ENCODE data around the gene GSAP.

DNA sequence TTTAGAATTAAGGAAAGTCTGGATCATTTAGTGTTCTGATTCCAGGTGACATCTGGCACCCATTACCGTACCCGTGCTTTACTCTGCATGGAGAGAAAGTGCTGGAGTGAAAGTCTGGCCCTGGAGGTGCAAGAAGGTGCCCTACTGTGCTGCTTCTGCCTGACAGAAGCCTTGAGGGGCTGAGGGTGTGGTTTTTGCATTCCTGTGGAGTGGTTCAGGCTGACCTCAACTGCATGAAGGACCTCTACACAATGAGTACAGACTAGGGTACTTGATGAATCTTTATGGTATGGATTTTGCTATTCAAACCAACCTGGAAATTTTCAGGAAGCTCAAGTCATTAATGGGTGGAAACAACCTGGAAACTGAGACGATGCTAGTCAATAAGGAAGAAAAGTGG is 45.1 kb upstream of the GSAP start:
- TF ChIP-seq, protein P1, sequence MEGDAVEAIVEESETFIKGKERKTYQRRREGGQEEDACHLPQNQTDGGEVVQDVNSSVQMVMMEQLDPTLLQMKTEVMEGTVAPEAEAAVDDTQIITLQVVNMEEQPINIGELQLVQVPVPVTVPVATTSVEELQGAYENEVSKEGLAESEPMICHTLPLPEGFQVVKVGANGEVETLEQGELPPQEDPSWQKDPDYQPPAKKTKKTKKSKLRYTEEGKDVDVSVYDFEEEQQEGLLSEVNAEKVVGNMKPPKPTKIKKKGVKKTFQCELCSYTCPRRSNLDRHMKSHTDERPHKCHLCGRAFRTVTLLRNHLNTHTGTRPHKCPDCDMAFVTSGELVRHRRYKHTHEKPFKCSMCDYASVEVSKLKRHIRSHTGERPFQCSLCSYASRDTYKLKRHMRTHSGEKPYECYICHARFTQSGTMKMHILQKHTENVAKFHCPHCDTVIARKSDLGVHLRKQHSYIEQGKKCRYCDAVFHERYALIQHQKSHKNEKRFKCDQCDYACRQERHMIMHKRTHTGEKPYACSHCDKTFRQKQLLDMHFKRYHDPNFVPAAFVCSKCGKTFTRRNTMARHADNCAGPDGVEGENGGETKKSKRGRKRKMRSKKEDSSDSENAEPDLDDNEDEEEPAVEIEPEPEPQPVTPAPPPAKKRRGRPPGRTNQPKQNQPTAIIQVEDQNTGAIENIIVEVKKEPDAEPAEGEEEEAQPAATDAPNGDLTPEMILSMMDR (IDR thresholded peaks at IDR 0.05; ENCODE audit: extremely low read depth in 1 of 2, insufficient read depth in 1 of 2, low read depth in 1 of 2, low read length in 2 of 2): no peak
- TF ChIP-seq, protein P2, sequence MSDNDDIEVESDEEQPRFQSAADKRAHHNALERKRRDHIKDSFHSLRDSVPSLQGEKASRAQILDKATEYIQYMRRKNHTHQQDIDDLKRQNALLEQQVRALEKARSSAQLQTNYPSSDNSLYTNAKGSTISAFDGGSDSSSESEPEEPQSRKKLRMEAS (IDR thresholded peaks at IDR 0.05; ENCODE audit: insufficient read depth, insufficient read length): no peak
- no peak for TF ChIP-seq GATA2 (IDR thresholded peaks at IDR 0.05; ENCODE audit: insufficient read depth, insufficient read length, low read depth, low read length)

All from endothelial cell of umbilical vein (primary cell).